HG03521 (cell line): ENCODE results near the gene RAMP3.
"Not testable (repeated sequence)": the region's sequence is repeated elsewhere in the genome, so short reads cannot be mapped to it uniquely, and the experiment has no call there.

ENCODE experiments used
- ATAC-seq: cut with Tn5 transposase; IDR thresholded peaks from one replicate; pipeline ENCODE4 v1.9.1; 2021; ENCODE audit warnings: mild to moderate bottlenecking, moderate library complexity; ENCODE audit not compliant: unreplicated experiment

RAMP3 gene

DNA sequence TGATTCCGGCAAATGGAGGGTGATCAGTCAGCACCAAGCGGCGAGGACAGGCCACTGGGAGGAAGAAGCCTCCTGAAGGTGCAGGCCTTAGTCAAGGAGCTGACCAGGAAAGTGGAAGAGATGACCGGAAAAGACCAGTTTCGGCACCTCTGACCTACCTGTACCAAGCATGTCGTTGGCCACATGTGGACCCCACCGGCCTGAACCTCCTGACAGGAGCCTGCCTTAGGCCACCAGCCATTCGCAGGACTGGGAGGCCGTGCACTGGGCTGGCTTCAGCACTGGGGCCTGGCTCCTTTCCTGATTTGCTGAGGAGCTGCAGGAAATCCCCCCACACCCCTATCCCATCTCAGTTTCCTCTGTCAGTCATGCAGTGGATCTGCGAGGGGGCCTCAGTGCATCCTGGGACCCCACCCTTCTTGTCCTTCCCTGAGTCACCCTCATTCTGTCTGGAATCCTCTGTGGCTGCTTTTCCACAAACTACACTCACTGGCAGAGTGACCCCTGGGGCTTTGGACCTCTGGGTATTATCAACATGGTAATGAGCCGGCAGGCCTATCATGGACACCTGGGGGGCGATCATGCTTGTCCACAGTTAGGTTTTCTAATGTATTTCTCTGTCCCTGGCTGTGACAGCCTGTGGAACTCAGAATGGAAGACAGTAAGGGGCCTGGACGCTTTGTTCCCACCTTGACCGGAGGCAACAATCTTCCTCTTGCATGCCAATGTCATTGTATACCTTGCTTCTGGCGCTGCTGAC lies 33.0 kb downstream of the RAMP3 start:
- no peak for ATAC-seq

DNA sequence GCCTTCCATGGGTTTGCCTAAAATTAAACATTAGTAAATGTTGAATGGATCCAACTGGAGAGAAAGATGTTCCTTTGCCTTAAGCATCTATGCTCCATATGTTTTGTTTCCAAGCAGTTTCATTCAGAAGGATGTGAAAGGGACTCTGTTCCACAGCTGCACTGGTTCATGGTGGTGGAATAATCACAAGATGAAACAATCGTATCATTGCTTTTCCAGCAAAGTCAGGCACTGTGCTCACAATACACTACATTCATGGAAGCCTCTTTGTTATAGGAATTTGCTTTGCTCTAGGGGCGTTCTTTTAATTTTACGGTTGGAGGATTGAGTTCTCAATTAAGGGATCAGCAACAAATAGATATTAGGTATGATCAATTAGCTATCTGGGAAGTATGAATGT lies 33.8 kb downstream of the RAMP3 start:
- ATAC-seq, result no peak

DNA sequence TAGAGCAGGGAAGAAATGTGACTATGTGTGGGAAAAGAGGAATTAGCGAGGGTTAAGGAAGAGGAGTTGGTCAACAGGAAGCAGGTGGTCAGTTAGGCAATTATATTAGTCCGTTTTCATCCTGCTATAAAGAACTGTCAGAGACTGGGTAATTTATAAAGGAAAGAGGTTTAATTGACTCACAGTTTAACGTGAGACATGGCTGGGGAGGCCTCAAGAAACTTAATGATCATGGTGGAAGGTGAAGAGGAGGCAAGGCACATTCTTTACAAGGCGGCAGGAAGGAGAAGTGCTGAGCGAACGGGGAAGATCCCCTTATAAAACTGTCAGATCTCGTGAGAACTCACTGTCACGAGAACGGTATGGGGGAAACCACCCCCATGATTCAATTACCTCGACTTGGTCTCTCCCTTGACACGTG lies 35.0 kb downstream of the RAMP3 start:
- ATAC-seq, result no peak

GRCh38 chr7:45193828-45194227 lies 36.2 kb downstream of the RAMP3 start:
- ATAC-seq, result no peak

DNA sequence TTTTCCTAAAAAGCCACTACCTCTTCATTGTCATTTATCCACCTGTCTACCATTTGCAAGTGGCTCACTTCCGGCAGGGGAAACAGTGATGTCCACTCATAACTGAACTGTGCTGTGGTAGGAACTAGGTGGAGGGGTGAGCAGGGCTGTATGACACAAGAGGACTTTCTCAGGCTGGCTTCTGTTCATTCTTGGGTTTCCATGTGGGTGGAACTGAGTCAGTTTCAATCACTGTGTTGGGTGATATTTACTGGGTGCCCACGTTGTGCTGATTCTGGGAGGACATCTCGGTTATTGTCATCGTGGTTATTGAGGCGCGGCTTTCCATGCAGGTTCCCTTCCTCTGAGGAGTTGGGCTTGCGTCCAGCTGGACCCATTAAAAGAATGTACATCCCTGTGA lies 38.8 kb downstream of the RAMP3 start:
- ATAC-seq, result peak; percentile 73

DNA sequence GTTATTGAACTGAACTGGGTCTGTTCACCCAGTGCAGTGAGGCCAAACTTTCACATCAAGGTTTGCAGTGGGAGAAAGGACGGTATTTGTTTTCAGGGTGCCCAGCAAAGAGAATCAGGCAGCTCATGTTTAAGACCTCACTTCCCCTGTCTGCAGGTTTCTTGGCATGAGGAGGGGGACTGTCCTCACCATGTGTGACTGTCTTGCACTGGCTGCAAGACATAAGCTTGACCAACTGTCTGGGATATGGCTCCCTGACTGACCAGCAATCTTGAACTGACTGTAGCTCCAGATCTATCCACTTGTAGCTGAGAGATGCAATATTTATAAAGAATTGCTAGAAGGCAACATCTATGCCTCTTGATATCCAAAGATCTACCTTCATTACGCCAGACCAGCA lies 39.9 kb downstream of the RAMP3 start:
- ATAC-seq, result no peak

- ATAC-seq, result no peak
Observed at GRCh38 chr7:45198986-45199385, 41.4 kb downstream of the RAMP3 start.

GRCh38 chr7:45199506-45199905 lies 41.9 kb downstream of the RAMP3 start:
- no peak for ATAC-seq

- ATAC-seq, result no peak
Observed at GRCh38 chr7:45202625-45203024, 45.0 kb downstream of the RAMP3 start.

- ATAC-seq, result no peak
Observed at GRCh38 chr7:45203036-45203435, 45.4 kb downstream of the RAMP3 start.

DNA sequence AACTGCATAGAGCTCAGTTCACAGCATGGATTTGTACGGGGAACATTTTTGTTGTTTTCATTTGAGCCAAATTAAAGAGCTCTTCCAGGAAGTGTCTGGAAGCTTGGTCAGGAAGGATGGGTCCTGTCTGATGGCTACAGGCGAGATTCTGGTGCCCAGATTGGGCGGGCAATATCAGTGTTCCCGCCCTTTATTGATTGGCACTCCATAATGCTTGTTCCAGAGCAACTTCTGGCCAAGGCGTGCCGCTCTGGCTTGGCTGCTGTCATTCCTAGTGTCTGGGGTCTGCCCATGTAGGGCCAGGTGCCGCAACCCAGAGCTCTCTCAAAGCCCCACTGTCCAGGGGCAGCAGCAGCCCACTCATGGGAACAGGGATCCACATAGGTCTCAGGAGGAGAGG lies 45.9 kb downstream of the RAMP3 start:
- ATAC-seq, result no peak

- peak; percentile 86 for ATAC-seq
Observed at GRCh38 chr7:45203936-45204445, 46.4 kb downstream of the RAMP3 start.

- not testable (repeated sequence) for ATAC-seq
Observed at GRCh38 chr7:45206266-45206665, 48.7 kb downstream of the RAMP3 start.

DNA sequence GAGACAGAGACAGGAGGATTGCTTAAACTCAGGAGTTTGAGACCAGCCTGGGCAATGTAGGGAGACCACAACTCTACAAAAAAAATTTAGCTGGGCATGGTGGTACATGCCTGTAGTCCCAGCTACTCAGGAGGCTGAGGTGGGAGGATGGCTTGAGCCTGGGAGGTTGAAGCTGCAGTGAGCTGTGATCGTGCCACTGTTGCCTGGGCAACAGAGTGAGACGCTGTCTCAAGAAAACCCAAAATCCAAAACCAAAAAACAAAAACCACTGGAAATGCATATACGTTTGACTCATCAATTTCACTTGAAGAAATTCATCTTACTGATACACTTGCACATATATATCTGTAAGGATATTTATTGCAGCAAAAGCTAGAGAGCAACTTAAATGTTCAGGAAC lies 52.3 kb downstream of the RAMP3 start:
- not testable (repeated sequence) for ATAC-seq

DNA sequence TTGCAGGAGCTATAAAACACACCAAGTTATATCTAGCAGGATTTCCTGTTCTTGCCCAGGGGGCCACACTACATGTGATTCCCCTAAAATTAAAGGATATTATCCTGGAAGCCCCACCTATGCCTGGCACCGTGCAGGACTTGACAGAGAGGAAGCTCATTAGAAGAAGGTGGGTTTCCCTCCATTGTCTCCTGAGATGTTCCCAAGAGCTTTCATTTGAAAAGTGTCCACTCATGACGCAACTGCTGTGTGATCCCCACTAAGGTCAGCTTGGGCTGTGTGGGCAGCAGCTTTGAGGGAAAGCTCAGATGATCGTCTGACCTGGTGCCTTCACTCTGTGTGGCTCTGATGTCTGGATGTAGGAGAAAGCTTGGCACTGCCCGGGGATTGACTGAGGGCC lies 53.5 kb downstream of the RAMP3 start:
- no peak for ATAC-seq

- ATAC-seq, result no peak
Observed at GRCh38 chr7:45211958-45212357, 54.4 kb downstream of the RAMP3 start.

GRCh38 chr7:45212606-45213005 lies 55.0 kb downstream of the RAMP3 start:
- ATAC-seq, result no peak

DNA sequence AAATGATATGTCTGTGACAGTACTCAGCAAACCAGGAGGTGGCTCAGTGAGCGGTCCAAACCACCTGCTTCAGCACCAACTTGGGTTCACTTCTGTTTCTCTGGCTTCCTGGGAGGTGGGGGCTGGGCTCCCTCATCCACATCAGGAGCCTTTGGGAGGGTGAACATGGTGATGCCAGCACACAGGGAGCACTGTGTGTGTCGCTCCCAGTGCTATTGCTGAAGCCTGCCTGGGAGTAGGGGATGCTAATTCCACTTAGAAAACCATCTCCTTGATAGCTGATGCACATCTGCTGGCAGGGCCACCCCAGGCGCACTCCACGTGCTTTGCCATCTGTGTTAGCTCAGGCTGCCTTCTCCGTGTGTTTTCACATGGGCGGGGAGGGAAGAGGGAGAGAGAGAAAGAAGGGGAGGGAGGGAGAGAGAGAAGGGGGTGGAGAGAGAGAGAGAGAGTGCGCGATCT lies 58.0 kb downstream of the RAMP3 start:
- no peak for ATAC-seq

DNA sequence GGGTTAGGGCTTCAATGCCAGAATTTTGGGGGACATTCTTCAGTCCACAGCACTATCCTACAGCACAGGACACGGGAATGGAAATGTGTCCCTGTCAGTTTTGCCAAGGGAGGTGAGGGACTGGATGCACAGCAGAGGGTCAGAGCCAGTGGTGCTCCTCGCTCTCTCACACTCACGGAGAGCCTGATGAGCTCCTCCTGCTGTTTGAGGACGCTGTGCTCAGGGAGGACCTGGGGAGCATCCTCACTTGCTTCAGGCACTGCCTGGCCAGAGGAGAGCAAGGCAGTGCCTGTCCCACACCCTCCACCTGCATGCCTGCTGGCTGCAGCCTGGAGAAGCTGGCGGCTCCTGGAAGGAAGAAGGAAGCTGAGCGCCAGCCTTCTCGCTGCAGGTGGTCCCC lies 58.6 kb downstream of the RAMP3 start:
- no peak for ATAC-seq

DNA sequence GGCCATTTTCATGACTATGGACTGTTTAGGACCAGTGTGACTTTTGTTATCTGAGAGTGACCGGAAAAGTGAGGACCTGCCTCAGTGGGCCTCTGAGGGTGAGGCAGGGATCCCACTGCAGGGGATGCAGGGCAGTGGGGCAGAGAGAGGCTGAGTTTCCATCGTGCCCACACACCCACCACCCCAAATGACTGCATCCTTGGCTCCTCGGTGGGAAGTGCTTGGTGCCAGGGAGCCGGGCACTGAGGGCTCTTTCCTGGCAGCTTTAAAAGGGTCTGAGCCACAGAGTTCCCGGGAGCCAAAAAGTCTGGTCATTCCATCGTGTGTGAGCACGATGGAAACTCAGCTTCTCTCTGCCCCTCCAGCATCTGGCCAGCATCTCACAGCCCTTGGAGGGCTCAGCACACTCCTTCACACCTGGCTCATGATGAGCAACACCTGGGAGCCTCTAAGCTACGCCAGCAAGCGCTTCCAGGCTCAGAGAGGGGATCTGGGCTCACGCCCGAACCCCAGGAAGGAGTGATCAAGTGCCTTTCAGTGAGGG lies 59.1 kb downstream of the RAMP3 start:
- no peak for ATAC-seq

DNA sequence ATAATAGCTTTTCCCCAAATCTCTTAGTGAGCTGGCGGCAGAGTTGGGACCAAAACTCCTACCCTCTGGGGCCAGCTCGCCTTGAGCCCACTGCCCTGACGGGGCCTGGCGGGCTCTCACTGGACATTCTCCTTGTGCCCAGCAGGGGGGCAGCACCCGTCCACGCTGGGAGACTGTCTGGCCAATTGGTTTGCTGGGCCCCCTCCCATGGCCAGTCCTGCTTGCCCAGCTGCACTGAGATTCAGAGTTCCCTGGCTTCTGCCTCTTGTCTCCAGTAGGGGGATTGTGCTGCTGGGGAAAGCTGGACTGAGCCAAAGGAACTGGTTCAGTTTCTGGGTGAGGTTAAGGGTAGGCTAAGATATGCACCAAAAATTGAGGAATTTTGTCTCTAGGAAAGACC lies 59.8 kb downstream of the RAMP3 start:
- ATAC-seq, result no peak

GRCh38 chr7:45219130-45219529 lies 61.5 kb downstream of the RAMP3 start:
- no peak for ATAC-seq
